Astrocyte of the cerebellum (primary cell): ENCODE data around the gene CD1B.
"Not testable (repeated sequence)": the region's sequence is repeated elsewhere in the genome, so short reads cannot be mapped to it uniquely, and the experiment has no call there.

Experiments
- DNase-seq: peaks from one replicate; pipeline ENCODE4 v3.0.0-alpha.2; 2011; ENCODE audit warnings: low read depth
- H3K4me3 ChIP-seq: 2 replicates; pipeline ENCODE4 v1.5.1; 2011; ENCODE audit warnings: mild to moderate bottlenecking, low read depth, low read length, moderate library complexity
- in situ Hi-C: cut with HindIII; loops from 2 replicates; pipeline ENCODE4 v1.10.0; 2017; ENCODE audit warnings: low sequenced_read_pairs
- TF ChIP-seq, protein P1 (sequence below): IDR thresholded peaks from 2 replicates; pipeline ENCODE4 v1.5.1; 2012; ENCODE audit warnings: low read length, low read depth, moderate library complexity, mild to moderate bottlenecking; ENCODE audit errors: missing control alignments

The CD1B gene

DNA sequence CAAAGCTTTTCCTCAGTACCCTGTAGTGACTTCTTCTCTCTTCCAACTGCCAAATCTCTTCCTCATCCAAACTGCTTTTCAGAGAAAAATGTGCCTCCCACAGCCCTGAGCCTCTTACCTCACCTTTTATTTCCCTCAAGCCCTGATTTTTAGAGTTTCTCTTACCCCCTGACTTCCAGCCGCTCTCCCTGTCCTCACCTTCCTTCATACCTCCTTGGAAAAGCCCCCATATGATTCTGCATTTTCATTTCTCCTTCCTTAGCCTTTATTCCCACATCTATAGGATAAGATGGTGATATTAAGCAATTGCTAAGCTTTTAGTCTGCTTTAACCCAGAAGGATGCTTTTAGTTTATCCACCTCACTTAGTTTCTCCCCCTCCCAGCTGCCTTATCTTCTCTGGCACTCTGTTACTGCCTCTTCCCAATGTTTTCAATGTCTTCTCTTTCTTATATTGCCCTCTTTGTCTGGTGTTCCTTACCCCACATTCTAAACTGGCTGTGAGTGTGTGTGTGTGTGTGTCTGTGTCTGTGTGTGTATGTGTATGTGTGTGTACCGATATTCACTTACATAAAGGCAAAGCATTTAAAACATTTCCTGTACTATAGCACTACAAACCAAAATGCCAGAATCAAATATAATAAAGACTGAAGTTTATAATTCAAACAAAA is at the start of gene CD1B:
CD1B (minus strand) TSS at position 51 of the 670 bp plus-strand sequence. CDS start 108 bp downstream, outside the sequence.
- in situ Hi-C loops, result no loop called here
- DNase-seq, result no peak
- H3K4me3 ChIP-seq, result no peak within 1 kb of the TSS
- TF ChIP-seq, protein P1, sequence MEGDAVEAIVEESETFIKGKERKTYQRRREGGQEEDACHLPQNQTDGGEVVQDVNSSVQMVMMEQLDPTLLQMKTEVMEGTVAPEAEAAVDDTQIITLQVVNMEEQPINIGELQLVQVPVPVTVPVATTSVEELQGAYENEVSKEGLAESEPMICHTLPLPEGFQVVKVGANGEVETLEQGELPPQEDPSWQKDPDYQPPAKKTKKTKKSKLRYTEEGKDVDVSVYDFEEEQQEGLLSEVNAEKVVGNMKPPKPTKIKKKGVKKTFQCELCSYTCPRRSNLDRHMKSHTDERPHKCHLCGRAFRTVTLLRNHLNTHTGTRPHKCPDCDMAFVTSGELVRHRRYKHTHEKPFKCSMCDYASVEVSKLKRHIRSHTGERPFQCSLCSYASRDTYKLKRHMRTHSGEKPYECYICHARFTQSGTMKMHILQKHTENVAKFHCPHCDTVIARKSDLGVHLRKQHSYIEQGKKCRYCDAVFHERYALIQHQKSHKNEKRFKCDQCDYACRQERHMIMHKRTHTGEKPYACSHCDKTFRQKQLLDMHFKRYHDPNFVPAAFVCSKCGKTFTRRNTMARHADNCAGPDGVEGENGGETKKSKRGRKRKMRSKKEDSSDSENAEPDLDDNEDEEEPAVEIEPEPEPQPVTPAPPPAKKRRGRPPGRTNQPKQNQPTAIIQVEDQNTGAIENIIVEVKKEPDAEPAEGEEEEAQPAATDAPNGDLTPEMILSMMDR, result no peak

DNA sequence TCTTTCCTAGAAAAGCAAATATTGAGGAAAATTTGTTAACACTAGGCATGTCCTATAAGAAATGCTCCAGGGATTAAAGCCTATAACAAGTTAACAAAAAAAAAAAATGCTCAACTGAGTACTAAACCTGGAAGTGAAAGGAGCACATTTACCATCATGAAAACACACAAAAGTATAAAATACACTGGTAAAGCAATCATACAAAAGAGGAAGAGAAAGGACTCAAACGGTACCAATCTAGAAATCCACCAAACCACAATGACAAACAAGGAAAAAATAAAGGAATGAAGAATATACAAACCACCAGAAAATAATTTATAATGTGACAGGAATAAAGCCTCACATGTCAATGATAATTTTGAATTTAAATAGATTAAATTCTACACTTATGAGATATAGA is 43.5 kb upstream of the CD1B start:
- TF ChIP-seq, protein P1, result no peak
- in situ Hi-C loops, result no loop called here
- DNase-seq, result no peak

DNA sequence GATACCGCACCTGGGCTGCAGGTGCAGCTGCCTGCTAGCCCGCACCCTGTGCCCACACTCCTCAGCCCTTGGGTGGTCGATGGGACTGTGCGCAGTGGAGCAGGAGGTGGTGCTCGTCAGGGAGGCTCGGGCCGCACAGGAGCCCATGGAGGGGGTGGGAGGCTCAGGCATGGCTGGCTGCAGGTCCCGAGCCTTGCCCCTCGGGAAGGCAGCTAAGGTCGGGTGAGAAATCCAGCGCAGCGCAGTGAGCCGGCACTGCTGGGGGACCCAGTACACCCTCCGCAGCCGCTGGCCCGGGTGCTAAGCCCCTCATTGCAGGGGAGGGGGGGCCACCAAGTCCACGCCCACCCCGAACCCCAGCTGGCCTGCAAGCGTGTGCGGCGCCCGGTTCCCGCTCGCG is 42.8 kb upstream of the CD1B start:
- in situ Hi-C loops, DNase-seq, H3K4me3 ChIP-seq: not testable (repeated sequence)

More for the DNA sequence above, 43.5 kb upstream of the CD1B start:
- no peak overlapping the region for H3K4me3 ChIP-seq

DNA sequence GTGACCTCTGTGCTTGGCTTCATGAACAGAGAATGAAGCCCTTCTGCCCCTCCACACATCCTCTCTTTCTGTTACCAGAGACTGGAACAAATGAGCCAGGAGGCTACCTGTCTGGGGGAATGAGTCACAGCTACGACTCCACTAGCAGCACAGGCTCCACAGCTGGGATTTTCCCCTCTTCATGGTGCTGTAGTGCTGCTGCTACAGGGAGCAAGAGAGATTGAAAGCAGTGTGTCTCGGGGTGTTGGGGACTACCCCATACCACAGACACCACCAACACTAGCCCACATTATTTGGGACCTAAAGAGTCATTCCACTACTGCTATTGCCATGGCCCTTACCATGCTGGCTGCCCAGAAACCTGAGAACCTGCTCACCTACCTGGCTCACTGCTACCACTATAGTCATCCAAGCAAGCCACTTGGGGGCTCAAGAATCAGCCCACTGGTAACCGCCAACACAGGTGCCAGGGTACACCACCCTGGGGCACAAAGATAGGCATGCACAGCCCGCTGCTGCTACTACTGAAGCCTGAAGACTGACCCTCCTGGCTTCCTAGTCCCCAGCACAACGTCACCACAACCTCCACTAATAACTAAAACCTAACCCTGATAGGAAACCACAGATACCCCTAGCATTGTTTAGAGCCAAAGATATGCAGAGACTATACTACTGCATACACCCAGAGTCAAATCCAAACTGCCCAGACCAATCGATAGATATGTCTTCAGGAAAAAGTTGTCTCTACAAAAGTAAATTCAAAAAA is 40.0 kb upstream of the CD1B start:
- H3K4me3 ChIP-seq, result no peak overlapping the region
- no peak for DNase-seq
- TF ChIP-seq, protein P1, result no peak
- in situ Hi-C loops, result no loop called here

DNA sequence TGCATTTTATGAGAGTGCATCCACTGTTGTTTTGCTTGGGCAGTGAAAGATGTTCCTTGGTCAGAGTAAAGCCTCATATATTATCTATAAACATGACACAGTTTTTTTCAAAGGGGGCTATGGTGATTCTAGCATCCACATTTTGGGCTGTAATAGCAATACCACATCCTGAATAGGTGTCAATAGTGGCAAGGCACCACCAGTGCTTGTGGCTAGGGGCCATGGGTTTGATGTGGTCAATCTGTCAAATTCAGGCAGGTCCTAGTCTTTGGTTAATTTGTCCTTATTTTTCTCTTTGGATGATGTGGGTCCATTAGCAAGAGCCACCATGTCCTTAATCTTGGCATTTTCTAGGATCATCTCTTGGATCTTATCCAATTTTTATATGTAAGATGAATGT is 35.5 kb upstream of the CD1B start:
- TF ChIP-seq, protein P1, result no peak
- in situ Hi-C loops, result no loop called here
- H3K4me3 ChIP-seq, result no peak overlapping the region
- no peak for DNase-seq

DNA sequence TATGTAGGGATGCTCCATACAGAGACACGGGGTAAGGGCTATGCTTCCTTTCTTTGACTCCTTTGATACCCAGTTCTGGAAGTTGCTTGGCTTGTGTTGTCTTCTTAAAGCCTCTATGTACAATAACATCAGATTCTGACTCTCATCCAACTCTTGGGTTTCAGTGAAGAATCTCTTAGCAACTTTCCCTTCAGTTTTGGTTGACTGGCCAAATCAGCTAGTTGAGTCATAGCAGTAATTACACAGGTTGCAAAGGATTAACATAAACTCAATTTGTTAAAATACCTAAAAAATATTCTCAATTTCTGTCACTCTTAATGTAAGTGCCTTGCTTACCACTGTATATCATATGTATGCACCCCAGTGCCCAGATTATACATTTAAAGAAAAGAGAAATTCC is 31.6 kb upstream of the CD1B start:
- in situ Hi-C loops, result no loop called here
- TF ChIP-seq, protein P1, result no peak
- no peak overlapping the region for H3K4me3 ChIP-seq
- DNase-seq, result no peak

DNA sequence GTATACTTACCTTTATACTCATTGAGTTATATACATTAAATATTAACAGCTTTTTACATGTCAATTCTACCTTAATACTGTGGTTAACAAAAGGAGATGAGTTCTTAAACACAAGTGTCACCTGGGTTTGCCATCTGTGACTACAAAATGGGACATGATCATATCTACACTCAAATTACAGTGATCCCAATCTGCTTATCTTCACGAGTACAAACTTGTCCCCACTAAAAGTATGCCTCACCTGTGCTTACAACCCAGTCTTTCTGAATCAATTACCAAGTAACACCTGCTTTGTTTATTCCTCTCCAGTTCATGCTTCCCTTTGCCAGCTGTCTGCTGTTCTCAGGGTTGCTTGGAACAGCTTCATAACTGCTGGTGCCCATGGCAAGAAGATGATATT is 31.2 kb upstream of the CD1B start:
- in situ Hi-C loops, result no loop called here
- DNase-seq, result no peak
- TF ChIP-seq, protein P1, result no peak
- no peak overlapping the region for H3K4me3 ChIP-seq
